HG03354 (cell line): ENCODE results near the gene MGA.

Experiments used
- ATAC-seq: cut with Tn5 transposase; IDR thresholded peaks from one replicate; pipeline ENCODE4 v1.9.1; 2021; ENCODE audit warnings: mild to moderate bottlenecking; ENCODE audit not compliant: unreplicated experiment, poor library complexity, severe bottlenecking

Gene MGA

DNA sequence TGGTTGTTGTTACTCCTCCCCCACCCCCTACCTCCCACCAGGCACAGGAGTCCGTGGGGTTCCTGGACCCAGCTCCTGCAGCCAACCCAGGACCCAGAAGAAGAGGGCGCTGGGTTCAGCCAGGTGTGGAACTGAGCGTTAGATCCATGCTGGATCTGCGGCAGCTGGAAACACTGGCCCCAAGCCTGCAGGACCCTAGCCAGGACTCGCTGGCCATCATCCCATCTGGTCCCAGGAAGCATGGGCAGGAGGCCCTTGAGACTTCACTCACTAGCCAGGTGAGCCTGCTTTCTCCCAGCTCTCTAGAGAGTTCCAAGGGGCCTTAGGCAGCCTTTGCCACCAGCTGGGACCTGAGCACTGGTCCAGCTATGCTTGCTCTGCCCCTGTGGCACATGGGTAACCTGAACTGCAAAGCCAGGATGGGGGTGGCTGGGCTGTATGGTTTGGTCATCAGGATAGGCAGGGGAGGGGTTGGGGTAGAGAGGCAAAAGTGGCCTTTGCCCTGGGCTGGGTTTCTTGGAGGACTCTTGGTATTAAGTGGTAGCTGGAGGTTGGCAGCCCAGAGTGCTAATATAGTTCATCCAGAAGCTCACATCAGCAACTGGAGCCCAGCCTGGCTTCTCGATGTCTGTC lies 160.7 kb downstream of the MGA start:
- no peak for ATAC-seq

- ATAC-seq = no peak
These were observed 161.6 kb downstream of the MGA start for GRCh38 chr15:41821831-41822230.

DNA sequence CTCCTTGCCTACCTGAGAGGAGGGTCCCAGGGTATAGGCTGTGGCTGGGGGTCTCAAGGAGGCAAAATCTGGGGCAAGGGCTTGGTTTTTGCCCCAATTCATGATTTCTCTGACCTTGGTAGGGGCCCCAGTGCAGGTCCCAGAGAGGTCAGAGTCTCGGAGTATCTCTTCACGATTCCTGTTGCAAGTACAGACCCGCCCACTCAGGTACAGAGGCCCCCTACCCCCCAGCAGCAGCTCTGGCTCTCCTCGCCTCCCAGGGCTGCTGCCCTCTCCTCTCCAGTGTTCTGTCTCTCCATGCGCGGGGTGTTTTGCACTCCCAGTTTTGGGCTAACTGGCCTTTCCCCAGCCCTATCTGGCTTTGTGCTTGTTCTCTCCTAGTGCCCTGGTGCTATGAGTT lies 162.3 kb downstream of the MGA start:
- ATAC-seq = no peak
